Esophagus squamous epithelium (tissue), 5 donors: ENCODE results near the gene PCAT7. TPM values are rescaled to one million over a fixed set of nuclear protein-coding genes. Genes with fewer than 3 reads are reported as not detected.
"Not testable (repeated sequence)": the region's sequence is repeated elsewhere in the genome, so short reads cannot be mapped to it uniquely, and the experiment has no call there.

Experiments
- DNase-seq: peaks from one replicate; lab custom pipeline; 2025; lab: John Stamatoyannopoulos, UW
- H3K27ac ChIP-seq, 4 donors: fragments of 200-600 bp; sonication (generic); one replicate each; pipeline ENCODE4 v1.5.1; 2016 to 2019; ENCODE audit warnings: mild to moderate bottlenecking in 1 of 4
- H3K27me3 ChIP-seq, 4 donors: fragments of 200-600 bp; sonication (generic); 1 replicate in 3 of 4; 2 replicates in 1 of 4; pipeline versions ENCODE4 v1.5.1 to v1.6.0; 2017 to 2021; ENCODE audit warnings: antibody characterized with exemption in 1 of 4
- H3K36me3 ChIP-seq, 3 donors: fragments of 200-600 bp; sonication (generic); one replicate each; pipeline ENCODE4 v1.5.1; 2016 to 2019
- H3K4me1 ChIP-seq, 3 donors: fragments of 200-600 bp; sonication (generic); one replicate each; pipeline ENCODE4 v1.5.1; 2017 to 2019
- H3K4me3 ChIP-seq, 4 donors: fragments of 200-600 bp; sonication (generic); 1 replicate in 3 of 4; 2 replicates in 1 of 4; pipeline ENCODE4 v1.5.1; 2016 to 2019; ENCODE audit warnings: mild to moderate bottlenecking in 2 of 4, moderate library complexity in 1 of 4
- H3K9me3 ChIP-seq, 3 donors: fragments of 200-600 bp; sonication (generic); one replicate each; pipeline ENCODE4 v1.5.1; 2016 to 2019
- POLR2A ChIP-seq, 4 donors: fragments of 450-650 bp; IDR thresholded peaks; one replicate each; pipeline ENCODE4 v1.6.1; 2017; ENCODE audit warnings: antibody characterized with exemption in 4 of 4, mild to moderate bottlenecking in 4 of 4, moderate library complexity in 3 of 4
- WGBS, 2 donors: methylation state at CpG; one replicate each; pipeline ENCODE4 v1.1.5; 2018; 5-methylcytosine and 5-hydroxymethylcytosine counted together
- intact Hi-C: fragments of 100-400 bp; cut with DNase I; formaldehyde crosslinking; loops from one replicate; pipeline ENCODE4 v1.15.0; 2022
- total RNA-seq, 4 donors: library from RNA; depleted of rRNA; stranded (reverse); fragments of >200 nt; gene quantifications; one replicate each; pipeline ENCODE4 v1.1.0, GENCODE V29; 2016
- TF ChIP-seq, protein P1 (sequence below), 6 experiments: fragments of 450-650 bp in 4 of 6; fragments of 200-600 bp in 2 of 6; sonication (generic) in 2 of 6; IDR thresholded peaks; one replicate each; pipeline ENCODE4 v1.5.1; 2016 to 2019; ENCODE audit warnings: antibody characterized with exemption in 6 of 6, mild to moderate bottlenecking in 4 of 6, moderate library complexity in 4 of 6
- donor health status: DM: yes; HTN: yes; CAD: no.

The PCAT7 gene
- total RNA-seq, 4 donors from 2014 or later: not detected

DNA sequence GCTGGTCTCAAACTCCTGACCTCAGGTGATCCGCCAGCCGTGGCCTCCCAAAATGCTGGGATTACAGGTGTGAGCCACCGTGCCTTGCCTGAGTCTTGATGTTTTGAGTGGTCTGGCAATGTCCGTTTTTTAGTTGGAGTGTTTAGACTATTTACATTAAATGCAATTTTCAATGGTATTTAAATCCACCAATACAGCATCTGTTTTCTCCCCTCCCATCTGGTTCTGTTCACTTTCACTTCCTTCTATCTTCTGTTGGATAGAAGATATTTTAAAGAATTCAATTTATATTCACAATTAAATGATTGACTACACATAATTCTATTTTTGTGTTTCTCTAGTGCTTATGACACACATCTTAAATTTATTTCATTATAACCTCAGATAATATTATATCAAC lies 26.0 kb upstream of the PCAT7 start:
- Histone ChIP-seq H3K9me3 (no peaks in the 10 kb centered on the region), H3K27ac (no peak overlapping the region), H3K36me3 (no peaks in the 10 kb centered on the region), H3K27me3 (no peaks in the 10 kb centered on the region), H3K4me3 (no peak overlapping the region), H3K4me1 (no peaks in the 10 kb centered on the region)
- no peak for DNase-seq
- TF ChIP-seq POLR2A (IDR thresholded peaks at IDR 0.05): no peak
- intact Hi-C loops: no loop called here
- 81 to 88% methylated on average over 4 of the region's 4 CpGs for WGBS, 2 donors

DNA sequence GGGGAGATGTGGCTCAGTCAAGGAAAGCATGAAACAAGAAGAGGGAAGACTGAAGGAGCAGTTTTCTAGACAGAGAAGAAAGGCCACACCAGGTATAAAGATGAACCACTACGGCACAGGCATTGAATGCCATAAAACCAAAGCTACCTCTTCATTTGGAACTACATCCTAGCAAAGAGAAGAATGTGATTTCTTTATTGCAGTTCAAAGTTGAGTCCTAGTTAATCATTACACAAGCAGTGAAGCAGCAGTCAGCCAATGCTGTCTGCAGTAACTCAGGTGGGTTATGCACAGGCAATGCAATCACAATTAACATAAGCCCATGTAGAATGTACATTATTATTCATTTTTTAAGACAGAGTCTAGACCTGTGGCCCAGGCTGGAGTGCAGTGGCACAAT lies 21.7 kb upstream of the PCAT7 start:
- Histone ChIP-seq H3K4me1 (no peaks in the 10 kb centered on the region), H3K27me3 (peaks cover 0 to 4% (median 0%) of the 10 kb centered on the region in 4 donors), H3K27ac (no peak overlapping the region), H3K36me3 (no peaks in the 10 kb centered on the region), H3K4me3 (no peak overlapping the region), H3K9me3 (no peaks in the 10 kb centered on the region)
- 74 to 75% methylated on average over 1 of the region's 1 CpG for WGBS, 2 donors
- intact Hi-C loops: no loop called here
- DNase-seq: no peak
- TF ChIP-seq, protein P1, sequence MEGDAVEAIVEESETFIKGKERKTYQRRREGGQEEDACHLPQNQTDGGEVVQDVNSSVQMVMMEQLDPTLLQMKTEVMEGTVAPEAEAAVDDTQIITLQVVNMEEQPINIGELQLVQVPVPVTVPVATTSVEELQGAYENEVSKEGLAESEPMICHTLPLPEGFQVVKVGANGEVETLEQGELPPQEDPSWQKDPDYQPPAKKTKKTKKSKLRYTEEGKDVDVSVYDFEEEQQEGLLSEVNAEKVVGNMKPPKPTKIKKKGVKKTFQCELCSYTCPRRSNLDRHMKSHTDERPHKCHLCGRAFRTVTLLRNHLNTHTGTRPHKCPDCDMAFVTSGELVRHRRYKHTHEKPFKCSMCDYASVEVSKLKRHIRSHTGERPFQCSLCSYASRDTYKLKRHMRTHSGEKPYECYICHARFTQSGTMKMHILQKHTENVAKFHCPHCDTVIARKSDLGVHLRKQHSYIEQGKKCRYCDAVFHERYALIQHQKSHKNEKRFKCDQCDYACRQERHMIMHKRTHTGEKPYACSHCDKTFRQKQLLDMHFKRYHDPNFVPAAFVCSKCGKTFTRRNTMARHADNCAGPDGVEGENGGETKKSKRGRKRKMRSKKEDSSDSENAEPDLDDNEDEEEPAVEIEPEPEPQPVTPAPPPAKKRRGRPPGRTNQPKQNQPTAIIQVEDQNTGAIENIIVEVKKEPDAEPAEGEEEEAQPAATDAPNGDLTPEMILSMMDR (IDR thresholded peaks at IDR 0.05): no peak
- no peak for TF ChIP-seq POLR2A (IDR thresholded peaks at IDR 0.05)

DNA sequence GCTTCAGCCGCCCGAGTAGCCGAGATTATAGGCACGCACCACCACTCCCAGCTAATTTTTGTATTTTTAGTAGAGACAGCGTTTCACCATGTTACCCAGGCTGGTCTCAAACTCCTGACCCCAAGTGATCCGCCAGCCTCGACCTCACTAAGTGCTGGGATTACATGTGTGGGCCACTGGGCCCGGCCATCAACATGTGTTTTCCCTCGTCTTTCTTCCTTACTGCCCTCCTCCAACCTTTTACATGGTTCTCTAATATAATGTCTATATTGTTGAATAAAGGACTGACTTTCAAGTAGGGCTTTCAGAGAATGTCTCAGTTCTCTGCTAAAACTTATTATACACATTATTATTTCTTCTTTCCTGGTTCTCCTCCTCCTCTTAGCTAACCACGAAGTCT lies 21.3 kb upstream of the PCAT7 start:
- Histone ChIP-seq H3K27me3 (peaks cover 0 to 4% (median 0%) of the 10 kb centered on the region in 4 donors), H3K9me3 (no peaks in the 10 kb centered on the region), H3K4me1 (no peaks in the 10 kb centered on the region), H3K27ac (no peak overlapping the region), H3K4me3 (no peak overlapping the region), H3K36me3 (no peaks in the 10 kb centered on the region)
- no peak for DNase-seq
- intact Hi-C loops: no loop called here
- no peak for TF ChIP-seq POLR2A (IDR thresholded peaks at IDR 0.05)
- TF ChIP-seq, protein P1 (IDR thresholded peaks at IDR 0.05): no peak
- WGBS, 2 donors: 77 to 81% methylated on average over 10 of the region's 10 CpGs

DNA sequence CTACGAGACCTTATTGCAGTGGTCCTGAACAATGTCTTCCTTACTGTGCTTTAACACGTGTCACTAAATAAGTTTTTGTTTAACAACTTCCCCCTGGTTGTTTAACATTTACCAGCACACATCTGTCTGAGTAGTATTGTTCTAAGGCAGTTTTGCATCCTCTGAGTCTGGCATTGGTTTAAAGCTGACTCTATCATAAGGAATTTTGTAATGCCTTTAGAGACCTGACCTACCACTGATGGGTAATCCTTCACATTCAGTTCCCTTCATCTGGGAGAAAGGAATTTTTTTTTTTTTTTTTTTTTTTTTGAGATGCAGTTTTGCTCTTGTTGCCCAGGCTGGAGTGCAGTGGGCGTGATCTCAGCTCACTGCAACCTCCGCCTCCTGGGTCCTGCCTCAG lies 20.0 kb upstream of the PCAT7 start:
- DNase-seq: no peak
- intact Hi-C loops: no loop called here
- Histone ChIP-seq H3K27me3 (peaks cover 0 to 4% (median 0%) of the 10 kb centered on the region in 4 donors), H3K36me3 (no peaks in the 10 kb centered on the region), H3K9me3 (no peaks in the 10 kb centered on the region), H3K27ac (no peak overlapping the region), H3K4me1 (no peaks in the 10 kb centered on the region), H3K4me3 (no peak overlapping the region)
- 72 to 76% methylated on average over 4 of the region's 4 CpGs for WGBS, 2 donors
- TF ChIP-seq POLR2A (IDR thresholded peaks at IDR 0.05): no peak
- TF ChIP-seq, protein P1 (IDR thresholded peaks at IDR 0.05): no peak

DNA sequence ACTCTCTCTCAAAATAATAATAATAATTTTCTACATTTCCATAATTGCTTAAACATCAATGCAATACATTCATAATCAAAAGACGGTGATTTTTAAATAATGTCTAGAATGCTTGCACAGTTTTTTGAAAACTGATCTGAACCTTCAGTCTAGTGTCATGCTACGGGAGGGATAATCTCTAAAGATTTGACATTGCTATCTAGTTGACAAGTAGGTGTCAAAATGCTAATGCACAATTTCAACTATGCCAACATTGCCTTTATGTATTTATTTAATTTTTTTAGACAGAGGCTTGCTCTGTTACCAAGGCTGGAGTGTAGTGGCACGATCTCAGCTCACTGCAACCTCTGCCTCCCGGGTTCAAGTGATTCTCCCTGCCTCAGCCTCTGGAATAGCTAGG lies 16.0 kb upstream of the PCAT7 start:
- Histone ChIP-seq H3K4me1 (no peaks in the 10 kb centered on the region), H3K27me3 (peaks cover 0 to 4% (median 0%) of the 10 kb centered on the region in 4 donors), H3K9me3 (no peaks in the 10 kb centered on the region), H3K36me3 (no peaks in the 10 kb centered on the region), H3K27ac (no peak overlapping the region), H3K4me3 (no peak overlapping the region)
- WGBS, 2 donors: 81 to 95% methylated on average over 4 of the region's 4 CpGs
- intact Hi-C loops: no loop called here
- no peak for DNase-seq
- TF ChIP-seq, protein P1 (IDR thresholded peaks at IDR 0.05): no peak
- no peak for TF ChIP-seq POLR2A (IDR thresholded peaks at IDR 0.05)

DNA sequence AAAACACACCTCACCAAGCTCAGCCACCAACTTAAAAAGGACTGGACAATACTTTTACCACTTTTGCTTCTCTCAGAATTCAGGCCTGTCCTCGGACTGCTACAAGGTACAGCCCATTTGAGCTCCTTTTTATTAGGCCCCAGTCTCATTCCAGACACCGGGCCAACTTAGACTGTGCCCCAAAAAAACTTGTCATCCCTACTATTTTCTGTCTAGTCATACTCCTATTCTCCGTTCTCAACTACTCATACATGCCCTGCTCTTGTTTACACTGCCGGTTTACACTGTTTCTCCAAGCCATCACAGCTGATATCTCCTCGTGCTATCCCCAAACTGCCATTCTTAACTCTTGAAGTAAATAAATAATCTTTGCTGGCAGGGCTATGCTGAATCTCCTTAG lies 10.5 kb upstream of the PCAT7 start:
- intact Hi-C loops, H3K27ac ChIP-seq, H3K4me3 ChIP-seq, H3K4me1 ChIP-seq, DNase-seq, H3K27me3 ChIP-seq, H3K36me3 ChIP-seq, H3K9me3 ChIP-seq: not testable (repeated sequence)
- 72 to 82% methylated on average over 4 to 5 of the region's 5 CpGs for WGBS, 2 donors
